Esophagus squamous epithelium (tissue), 5 donors: Measurements from ENCODE around the gene ZNF677. TPM values are rescaled to one million over a fixed set of nuclear protein-coding genes. Genes with fewer than 3 reads are reported as not detected.
"Not testable (repeated sequence)": the region's sequence is repeated elsewhere in the genome, so short reads cannot be mapped to it uniquely, and the experiment has no call there.

Experiments used
- DNase-seq: peaks from one replicate; lab custom pipeline; 2025; lab: John Stamatoyannopoulos, UW
- H3K27ac ChIP-seq, 4 donors: fragments of 200-600 bp; sonication (generic); one replicate each; pipeline ENCODE4 v1.5.1; 2016 to 2019; ENCODE audit warnings: mild to moderate bottlenecking in 1 of 4
- H3K27me3 ChIP-seq, 4 donors: fragments of 200-600 bp; sonication (generic); 1 replicate in 3 of 4; 2 replicates in 1 of 4; pipeline versions ENCODE4 v1.5.1 to v1.6.0; 2017 to 2021; ENCODE audit warnings: antibody characterized with exemption in 1 of 4
- H3K36me3 ChIP-seq, 3 donors: fragments of 200-600 bp; sonication (generic); one replicate each; pipeline ENCODE4 v1.5.1; 2016 to 2019
- H3K4me1 ChIP-seq, 3 donors: fragments of 200-600 bp; sonication (generic); one replicate each; pipeline ENCODE4 v1.5.1; 2017 to 2019
- H3K4me3 ChIP-seq, 4 donors: fragments of 200-600 bp; sonication (generic); 1 replicate in 3 of 4; 2 replicates in 1 of 4; pipeline ENCODE4 v1.5.1; 2016 to 2019; ENCODE audit warnings: mild to moderate bottlenecking in 2 of 4, moderate library complexity in 1 of 4
- H3K9me3 ChIP-seq, 3 donors: fragments of 200-600 bp; sonication (generic); one replicate each; pipeline ENCODE4 v1.5.1; 2016 to 2019
- POLR2A ChIP-seq, 4 donors: fragments of 450-650 bp; IDR thresholded peaks; one replicate each; pipeline ENCODE4 v1.6.1; 2017; ENCODE audit warnings: antibody characterized with exemption in 4 of 4, mild to moderate bottlenecking in 4 of 4, moderate library complexity in 3 of 4
- WGBS, 2 donors: methylation state at CpG; one replicate each; pipeline ENCODE4 v1.1.5; 2018; 5-methylcytosine and 5-hydroxymethylcytosine counted together
- intact Hi-C: fragments of 100-400 bp; cut with DNase I; formaldehyde crosslinking; loops from one replicate; pipeline ENCODE4 v1.15.0; 2022
- total RNA-seq, 4 donors: library from RNA; depleted of rRNA; stranded (reverse); fragments of >200 nt; gene quantifications; one replicate each; pipeline ENCODE4 v1.1.0, GENCODE V29; 2016
- TF ChIP-seq, protein P1 (sequence below), 6 experiments: fragments of 450-650 bp in 4 of 6; fragments of 200-600 bp in 2 of 6; sonication (generic) in 2 of 6; IDR thresholded peaks; one replicate each; pipeline ENCODE4 v1.5.1; 2016 to 2019; ENCODE audit warnings: antibody characterized with exemption in 6 of 6, mild to moderate bottlenecking in 4 of 6, moderate library complexity in 4 of 6
- donor health status: DM: yes; HTN: yes; CAD: no.

Gene ZNF677
- total RNA-seq, 4 donors from 2014 or later, result 3.4 to 18.1 (median 3.6) TPM

GRCh38 chr19:53246498-53246897 lies 8.2 kb downstream of the ZNF677 start:
- Histone ChIP-seq H3K4me1 (no peaks in the 10 kb centered on the region), H3K9me3 (peaks cover 3 to 95% (median 51%) of the 10 kb centered on the region in 3 donors), H3K27me3 (no peaks in the 10 kb centered on the region), H3K4me3 (no peak overlapping the region), H3K27ac (no peak overlapping the region), H3K36me3 (peaks cover 1 to 97% (median 8%) of the 10 kb centered on the region in 3 donors)
- WGBS, 2 donors, result 73 to 79% methylated on average over 1 of the region's 1 CpG
- DNase-seq, result no peak
- TF ChIP-seq POLR2A (IDR thresholded peaks at IDR 0.05), result no peak
- TF ChIP-seq, protein P1, sequence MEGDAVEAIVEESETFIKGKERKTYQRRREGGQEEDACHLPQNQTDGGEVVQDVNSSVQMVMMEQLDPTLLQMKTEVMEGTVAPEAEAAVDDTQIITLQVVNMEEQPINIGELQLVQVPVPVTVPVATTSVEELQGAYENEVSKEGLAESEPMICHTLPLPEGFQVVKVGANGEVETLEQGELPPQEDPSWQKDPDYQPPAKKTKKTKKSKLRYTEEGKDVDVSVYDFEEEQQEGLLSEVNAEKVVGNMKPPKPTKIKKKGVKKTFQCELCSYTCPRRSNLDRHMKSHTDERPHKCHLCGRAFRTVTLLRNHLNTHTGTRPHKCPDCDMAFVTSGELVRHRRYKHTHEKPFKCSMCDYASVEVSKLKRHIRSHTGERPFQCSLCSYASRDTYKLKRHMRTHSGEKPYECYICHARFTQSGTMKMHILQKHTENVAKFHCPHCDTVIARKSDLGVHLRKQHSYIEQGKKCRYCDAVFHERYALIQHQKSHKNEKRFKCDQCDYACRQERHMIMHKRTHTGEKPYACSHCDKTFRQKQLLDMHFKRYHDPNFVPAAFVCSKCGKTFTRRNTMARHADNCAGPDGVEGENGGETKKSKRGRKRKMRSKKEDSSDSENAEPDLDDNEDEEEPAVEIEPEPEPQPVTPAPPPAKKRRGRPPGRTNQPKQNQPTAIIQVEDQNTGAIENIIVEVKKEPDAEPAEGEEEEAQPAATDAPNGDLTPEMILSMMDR (IDR thresholded peaks at IDR 0.05), result no peak
- intact Hi-C loops, result no loop called here

DNA sequence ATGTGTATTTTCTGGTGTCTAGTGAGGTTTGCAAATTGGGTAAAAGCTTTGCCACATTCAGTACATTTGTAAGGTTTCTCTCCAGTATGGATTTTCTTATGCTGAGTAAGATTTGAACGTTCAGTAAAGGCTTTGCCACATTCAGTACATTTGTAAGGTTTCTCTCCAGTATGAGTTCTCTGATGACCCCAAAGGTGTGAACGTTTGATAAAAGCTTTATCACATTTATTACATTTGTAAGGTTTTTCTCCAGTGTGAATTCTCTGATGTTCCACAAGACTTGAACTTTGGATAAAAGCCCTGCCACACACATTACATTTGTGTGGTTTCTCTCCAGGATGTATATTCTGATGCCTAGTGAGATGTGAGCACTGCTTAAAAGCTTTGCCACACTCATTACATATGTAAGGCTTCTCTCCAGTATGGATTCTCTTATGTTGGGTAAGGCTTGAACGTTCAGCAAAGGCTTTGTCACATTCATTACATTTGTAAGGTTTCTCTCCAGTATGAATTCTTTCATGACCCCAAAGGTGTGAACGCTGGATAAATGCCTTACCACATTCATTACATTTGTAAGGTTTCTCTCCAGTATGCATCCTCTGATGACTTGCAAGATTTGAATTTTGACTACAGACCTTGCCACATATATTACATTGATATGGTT lies 17.4 kb downstream of the ZNF677 start:
- H3K4me3 ChIP-seq, result no peak overlapping the region
- no peak for DNase-seq
- H3K4me1 ChIP-seq, result no peaks in the 10 kb centered on the region
- no peaks in the 10 kb centered on the region for H3K27me3 ChIP-seq
- TF ChIP-seq, protein P1 (IDR thresholded peaks at IDR 0.05), result no peak
- no peak for TF ChIP-seq POLR2A (IDR thresholded peaks at IDR 0.05)
- WGBS, 2 donors, result 81 to 85% methylated on average over 4 of the region's 4 CpGs
- peaks cover 2 to 55% (median 5%) of the 10 kb centered on the region in 3 donors for H3K36me3 ChIP-seq
- H3K9me3 ChIP-seq, result peaks cover 0 to 100% (median 93%) of the 10 kb centered on the region in 3 donors
- intact Hi-C loops, result no loop called here
- H3K27ac ChIP-seq, result no peak overlapping the region

GRCh38 chr19:53224606-53225005 lies 30.1 kb downstream of the ZNF677 start:
- H3K4me1 ChIP-seq, result no peaks in the 10 kb centered on the region
- no peak overlapping the region for H3K27ac ChIP-seq
- peaks cover 0 to 88% (median 60%) of the 10 kb centered on the region in 3 donors for H3K9me3 ChIP-seq
- intact Hi-C loops, result no loop called here
- H3K36me3 ChIP-seq, result no peaks in the 10 kb centered on the region
- H3K27me3 ChIP-seq, result no peaks in the 10 kb centered on the region
- no peak overlapping the region for H3K4me3 ChIP-seq
- no peak for DNase-seq
- WGBS, 2 donors, result 94 to 95% methylated on average over 7 to 14 of the region's 20 CpGs
- TF ChIP-seq POLR2A (IDR thresholded peaks at IDR 0.05), result no peak
- TF ChIP-seq, protein P1 (IDR thresholded peaks at IDR 0.05), result no peak

DNA sequence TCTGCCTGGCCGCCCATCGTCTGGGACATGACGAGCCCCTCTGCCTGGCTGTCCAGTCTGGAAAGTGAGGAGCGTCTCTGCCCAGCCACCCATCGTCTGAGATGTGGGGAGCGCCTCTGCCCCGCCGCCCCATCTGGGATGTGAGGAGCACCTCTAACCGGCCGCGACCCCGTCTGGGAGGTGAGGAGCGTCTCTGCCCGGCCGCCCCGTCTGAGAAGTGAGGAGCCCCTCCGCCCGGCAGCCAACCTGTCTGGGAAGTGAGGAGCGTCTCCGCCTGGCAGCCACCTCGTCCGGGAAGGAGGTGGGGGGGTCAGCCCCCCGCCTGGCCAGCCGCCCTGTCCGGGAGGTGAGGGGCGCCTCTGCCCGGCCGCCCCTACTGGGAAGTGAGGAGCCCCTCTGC lies 32.0 kb downstream of the ZNF677 start:
- H3K9me3 ChIP-seq, result peaks cover 0 to 88% (median 58%) of the 10 kb centered on the region in 3 donors
- WGBS, 2 donors, result no CpG with 5 or more reads among the region's 28 CpGs

DNA sequence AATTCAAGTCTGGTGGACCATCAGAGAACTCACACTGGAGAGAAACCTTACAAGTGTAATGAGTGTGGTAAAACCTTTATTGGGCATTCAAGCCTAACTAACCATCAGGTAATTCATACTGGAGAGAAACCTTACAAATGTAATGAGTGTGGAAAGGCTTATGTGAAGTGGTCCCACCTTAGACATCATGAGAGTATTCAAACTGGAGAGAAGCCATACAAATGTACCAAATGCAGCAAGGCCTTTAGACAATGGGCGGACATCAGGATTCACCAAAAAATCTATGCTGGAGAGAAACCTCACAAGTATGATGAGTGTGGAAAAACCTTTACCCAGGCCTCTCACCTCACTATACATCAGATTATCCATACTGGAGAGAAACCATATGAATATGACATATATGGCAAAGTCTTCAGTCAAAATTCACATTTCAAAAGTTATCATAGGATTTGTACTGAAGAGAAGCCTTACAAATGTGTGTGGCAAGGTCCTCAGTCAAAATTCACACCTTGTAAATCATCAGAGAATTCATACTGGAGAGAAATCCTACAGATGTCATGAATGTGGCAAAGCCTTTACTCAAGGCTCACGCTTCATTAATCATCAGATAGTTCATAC lies 41.9 kb downstream of the ZNF677 start:
- Histone ChIP-seq H3K27me3 (no peaks in the 10 kb centered on the region), H3K9me3 (peaks cover 39 to 100% (median 98%) of the 10 kb centered on the region in 3 donors), H3K4me1 (no peaks in the 10 kb centered on the region), H3K36me3 (peaks cover 0 to 37% (median 19%) of the 10 kb centered on the region in 3 donors), H3K27ac (no peak overlapping the region), H3K4me3 (no peak overlapping the region)
- DNase-seq, result no peak
- TF ChIP-seq, protein P1 (IDR thresholded peaks at IDR 0.05), result no peak
- TF ChIP-seq POLR2A (IDR thresholded peaks at IDR 0.05), result no peak
- intact Hi-C loops, result no loop called here
- WGBS, 2 donors, result 89 to 94% methylated on average over 2 of the region's 2 CpGs

More for the DNA sequence above, 32.0 kb downstream of the ZNF677 start:
- H3K27ac ChIP-seq, DNase-seq, H3K4me1 ChIP-seq, H3K4me3 ChIP-seq, H3K36me3 ChIP-seq, H3K27me3 ChIP-seq, intact Hi-C loops: not testable (repeated sequence)

GRCh38 chr19:53211554-53211953 lies 43.1 kb downstream of the ZNF677 start:
- DNase-seq, H3K4me3 ChIP-seq, H3K27ac ChIP-seq, intact Hi-C loops, H3K4me1 ChIP-seq, H3K27me3 ChIP-seq: not testable (repeated sequence)
- 73 to 75% methylated on average over 3 of the region's 3 CpGs for WGBS, 2 donors
- Histone ChIP-seq H3K9me3 (peaks cover 39 to 100% (median 88%) of the 10 kb centered on the region in 3 donors), H3K36me3 (peaks cover 0 to 50% (median 19%) of the 10 kb centered on the region in 3 donors)
